Measurements from ENCODE around the gene E2F6. TPM values are rescaled to one million over a fixed set of nuclear protein-coding genes. Genes with fewer than 3 reads are reported as not detected.
A peak's percentile ranks its signal among the peaks of the same experiment; 100 is the strongest.

E2F6 gene
- total RNA-seq (2013) = 9.3 TPM
- polyA plus RNA-seq = 1 to 10 TPM; 3.5 to 6.4 (median 3.7) TPM
- polyA minus RNA-seq = 4.2 and 8.3 TPM in 2 replicates
- total RNA-seq = 16.4 to 38.7 (median 21.7) reads per million in 11 experiments

GRCh38 chr2:11465485-11466306, at the start of gene E2F6:
TSS of gene E2F6 (minus strand) at chr2:11466161. CDS start at chr2:11465879, 282 bp downstream.
- peak within 1 kb of the TSS; percentile 61 to 84 for H3K27ac ChIP-seq (ENCODE audit: low read depth in 1 of 2, low read length in 2 of 2)
- no peaks in the 10 kb centered on the region for H3K27me3 ChIP-seq (ENCODE audit: control insufficient read depth in 2 of 2, insufficient read depth in 2 of 2, low read length in 2 of 2)
- no peak for TF ChIP-seq CTCF (IDR thresholded peaks at IDR 0.05)
- under 1% methylated on average over 68 of the region's 86 CpGs for WGBS (ENCODE audit: insufficient coverage)
- peak within 1 kb of the TSS; percentile 70 for H3K9ac ChIP-seq (ENCODE audit: insufficient read depth, low read length, poor library complexity, severe bottlenecking)
- H3K79me2 ChIP-seq (ENCODE audit: insufficient read depth, low read length) = peaks cover 47% of the 10 kb centered on the region
- Mint-ChIP-seq H3K4me3 (peak within 1 kb of the TSS; percentile 93 to 95), H3K27me3 (ENCODE audit: low read depth in 3 of 3) (peaks cover 1 to 2% (median 1%) of the 10 kb centered on the region in 3 donors), H3K36me3 (peaks cover 2 to 15% of the 10 kb centered on the region in 2 donors), H3K9me3 (no peaks in the 10 kb centered on the region), H3K4me1 (peaks cover 27% of the 10 kb centered on the region), H3K27ac (peak within 1 kb of the TSS; percentile 88 to 94 (median 92))
- DNase-seq = peak; percentile 72 to 76 (median 73)
- peak within 1 kb of the TSS; percentile 74 for H3K4me2 ChIP-seq (replicated peaks; ENCODE audit: extremely low read depth, low read length, poor library complexity, severe bottlenecking)
- H2AFZ ChIP-seq (ENCODE audit: insufficient read depth, low read depth, low read length, poor library complexity, severe bottlenecking) = peak within 1 kb of the TSS; percentile 89
- intact Hi-C loops (cut with micrococcal nuclease) = loop anchor here in 1 of 2 donors (5.0 to 10.0 kb wide), 3 partner anchors 222 to 311 kb away; partner anchors contain the start of gene SLC66A3
- H3K36me3 ChIP-seq (replicated peaks in 1 of 2; ENCODE audit: control insufficient read depth in 1 of 2, insufficient read depth in 2 of 2, low read length in 2 of 2) = no peaks in the 10 kb centered on the region
- no peaks in the 10 kb centered on the region for H3K9me3 ChIP-seq (replicated peaks in 1 of 2; ENCODE audit: control insufficient read depth in 1 of 2, insufficient read depth in 1 of 2, low read length in 2 of 2)
- H4K20me1 ChIP-seq (ENCODE audit: insufficient read depth, low read length) = peaks cover 34% of the 10 kb centered on the region
- peaks cover 14 to 17% of the 10 kb centered on the region in 2 donors for H3K4me1 ChIP-seq (ENCODE audit: control insufficient read depth in 1 of 2, insufficient read depth in 2 of 2, low read length in 2 of 2)
- H3K4me3 ChIP-seq (replicated peaks in 1 of 3; ENCODE audit: low read depth in 2 of 3, low read length in 3 of 3) = peak within 1 kb of the TSS; percentile 44 to 82 (median 77)

- Histone ChIP-seq H4K20me1 (ENCODE audit: insufficient read depth, low read length) (no peaks in the 10 kb centered on the region), H3K4me1 (ENCODE audit: control insufficient read depth in 1 of 2, insufficient read depth in 2 of 2, low read length in 2 of 2) (no peaks in the 10 kb centered on the region), H3K9me3 (replicated peaks in 1 of 2; ENCODE audit: control insufficient read depth in 1 of 2, insufficient read depth in 1 of 2, low read length in 2 of 2) (no peaks in the 10 kb centered on the region), H3K27me3 (ENCODE audit: control insufficient read depth in 2 of 2, insufficient read depth in 2 of 2, low read length in 2 of 2) (no peaks in the 10 kb centered on the region), H3K36me3 (replicated peaks in 1 of 2; ENCODE audit: control insufficient read depth in 1 of 2, insufficient read depth in 2 of 2, low read length in 2 of 2) (no peaks in the 10 kb centered on the region), H2AFZ (ENCODE audit: insufficient read depth, low read depth, low read length, poor library complexity, severe bottlenecking) (no peak overlapping the region), H3K27ac (ENCODE audit: low read depth in 1 of 2, low read length in 2 of 2) (no peak overlapping the region), H3K9ac (ENCODE audit: insufficient read depth, low read length, poor library complexity, severe bottlenecking) (no peak overlapping the region), H3K79me2 (ENCODE audit: insufficient read depth, low read length) (no peaks in the 10 kb centered on the region), H3K4me3 (replicated peaks in 1 of 3; ENCODE audit: low read depth in 2 of 3, low read length in 3 of 3) (no peak overlapping the region), H3K4me2 (replicated peaks; ENCODE audit: extremely low read depth, low read length, poor library complexity, severe bottlenecking) (no peak overlapping the region)
- Mint-ChIP-seq H3K36me3 (no peaks in the 10 kb centered on the region), H3K4me3 (no peak overlapping the region), H3K4me1 (no peaks in the 10 kb centered on the region), H3K27ac (no peak overlapping the region), H3K9me3 (peaks cover 0 to 10% (median 2%) of the 10 kb centered on the region in 7 donors), H3K27me3 (ENCODE audit: low read depth in 3 of 3) (peaks cover 6 to 15% (median 12%) of the 10 kb centered on the region in 3 donors)
- TF ChIP-seq CTCF (IDR thresholded peaks at IDR 0.05) = no peak
- WGBS (ENCODE audit: insufficient coverage) = 79% methylated on average over 4 of the region's 6 CpGs
- intact Hi-C loops (cut with micrococcal nuclease) = no loop called here
- no peak for DNase-seq
Observed at GRCh38 chr2:11515490-11515981, 49.6 kb upstream of the E2F6 start.

Data from CD14-positive monocyte (primary cell).